HG03565 (cell line): ENCODE results near the gene ZKSCAN7.
"Not testable (repeated sequence)": the region's sequence is repeated elsewhere in the genome, so short reads cannot be mapped to it uniquely, and the experiment has no call there.

Experiments used
- ATAC-seq: cut with Tn5 transposase; IDR thresholded peaks from one replicate; pipeline ENCODE4 v1.9.1; 2021; ENCODE audit warnings: mild to moderate bottlenecking, moderate library complexity; ENCODE audit not compliant: unreplicated experiment

The ZKSCAN7 gene

DNA sequence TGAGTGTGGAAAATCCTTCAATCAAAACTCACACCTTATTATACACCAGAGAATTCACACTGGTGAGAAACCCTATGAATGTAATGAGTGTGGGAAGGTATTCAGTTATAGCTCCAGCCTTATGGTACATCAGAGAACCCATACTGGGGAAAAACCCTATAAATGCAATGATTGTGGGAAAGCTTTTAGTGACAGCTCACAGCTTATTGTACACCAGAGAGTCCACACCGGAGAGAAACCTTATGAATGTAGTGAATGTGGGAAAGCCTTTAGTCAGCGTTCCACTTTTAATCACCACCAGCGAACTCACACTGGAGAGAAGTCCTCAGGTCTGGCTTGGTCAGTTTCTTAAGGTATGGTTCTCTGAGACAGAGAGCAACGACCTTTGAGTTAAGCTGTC, 16.0 kb downstream of the ZKSCAN7 start:
- ATAC-seq = no peak

DNA sequence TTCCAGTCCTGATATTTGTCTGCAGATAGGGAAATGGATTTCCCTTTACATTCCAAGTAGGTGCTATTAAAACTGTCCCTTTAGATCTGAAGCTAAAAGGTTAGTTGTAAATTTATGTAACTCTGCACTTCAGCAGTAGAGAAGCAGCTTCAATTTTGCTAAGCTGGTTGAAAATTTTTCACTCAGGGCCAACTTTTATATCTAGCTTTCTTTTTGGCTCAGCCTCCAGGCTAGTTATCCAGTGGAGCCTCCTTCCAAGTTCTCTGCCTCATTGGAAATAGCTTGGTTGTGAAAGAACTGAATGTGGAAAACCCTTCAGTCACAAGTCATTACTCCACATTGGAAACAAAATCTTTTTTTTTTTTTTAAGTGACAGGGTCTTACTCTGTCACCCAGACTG, 21.6 kb downstream of the ZKSCAN7 start:
- no peak for ATAC-seq

DNA sequence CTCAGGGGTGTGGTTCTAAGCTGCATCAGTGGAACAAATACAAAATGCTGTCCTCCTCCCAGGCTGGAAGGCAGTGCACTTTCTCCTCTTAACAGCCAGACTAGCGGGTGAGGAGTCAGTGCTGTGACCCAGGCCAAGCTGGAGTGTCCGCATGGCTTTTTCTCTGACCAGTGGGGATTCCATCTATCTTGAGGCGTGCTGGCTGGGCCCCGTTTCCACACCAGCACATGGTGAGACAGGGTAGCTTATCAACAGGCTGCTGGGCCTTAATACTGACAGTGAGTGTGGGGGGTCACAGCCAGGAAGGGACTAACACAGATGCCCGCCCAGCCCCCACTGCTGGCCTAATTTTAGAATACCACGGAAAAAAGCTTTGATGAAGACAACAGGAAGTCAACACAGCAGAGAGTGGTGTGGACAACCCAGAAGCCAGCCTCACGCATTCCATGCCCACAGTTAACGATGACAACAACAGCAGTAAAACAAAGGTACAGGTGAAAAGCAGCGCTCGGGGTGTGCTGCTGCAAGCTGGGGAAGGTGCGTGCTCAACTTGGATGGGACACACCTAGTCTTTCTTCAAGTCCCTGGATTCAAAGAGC, 22.5 kb downstream of the ZKSCAN7 start:
- not testable (repeated sequence) for ATAC-seq

DNA sequence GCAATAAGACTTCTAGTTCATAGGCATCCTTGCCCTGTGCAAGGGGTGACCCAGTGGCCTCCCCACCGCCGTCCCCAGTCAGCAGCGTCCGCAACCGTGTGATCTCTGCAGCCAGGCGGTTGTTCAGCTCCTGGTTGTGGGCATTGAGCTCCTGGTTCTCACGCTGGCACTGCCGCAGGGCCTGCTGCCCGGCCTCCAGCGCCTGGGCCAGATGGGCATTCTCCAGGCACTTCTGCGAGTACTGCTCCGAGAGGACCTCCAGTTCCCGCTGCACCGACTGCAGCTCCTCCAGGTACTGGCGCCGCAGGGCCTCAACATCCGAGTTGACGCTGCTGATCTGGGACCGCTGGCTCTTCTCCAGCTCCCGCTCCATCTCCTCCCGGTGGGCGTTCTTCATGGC, 23.3 kb downstream of the ZKSCAN7 start:
- ATAC-seq = not testable (repeated sequence)

DNA sequence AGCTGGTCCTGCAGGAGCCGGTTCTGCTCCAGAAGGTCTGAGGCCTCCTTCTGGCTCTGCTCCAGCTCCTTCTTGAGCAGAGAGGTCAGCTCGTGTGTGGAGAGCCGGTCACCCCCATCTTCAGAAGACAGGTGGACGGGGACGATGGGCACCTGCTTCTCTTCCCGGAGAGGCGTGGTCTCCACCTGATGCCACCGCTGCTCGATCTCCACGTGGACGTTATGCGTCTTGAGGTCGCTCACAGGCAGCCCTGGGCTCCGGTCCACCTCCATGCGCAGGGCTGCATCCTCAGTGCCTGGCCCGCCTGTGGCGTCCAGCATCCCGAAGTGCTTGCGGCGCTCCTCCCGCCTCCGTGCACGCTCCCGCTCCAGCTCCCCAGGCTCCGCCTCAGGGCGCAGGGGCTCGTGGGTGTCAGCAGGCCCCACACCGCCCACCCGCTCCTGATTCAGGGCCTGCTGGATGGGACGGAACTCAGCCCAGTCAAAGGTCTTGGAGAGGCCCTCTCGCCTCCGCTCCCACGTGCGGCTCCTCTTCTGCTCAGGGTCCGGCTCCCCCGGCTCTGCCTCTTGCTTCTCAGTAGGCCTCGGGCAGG, 24.0 kb downstream of the ZKSCAN7 start:
- not testable (repeated sequence) for ATAC-seq

DNA sequence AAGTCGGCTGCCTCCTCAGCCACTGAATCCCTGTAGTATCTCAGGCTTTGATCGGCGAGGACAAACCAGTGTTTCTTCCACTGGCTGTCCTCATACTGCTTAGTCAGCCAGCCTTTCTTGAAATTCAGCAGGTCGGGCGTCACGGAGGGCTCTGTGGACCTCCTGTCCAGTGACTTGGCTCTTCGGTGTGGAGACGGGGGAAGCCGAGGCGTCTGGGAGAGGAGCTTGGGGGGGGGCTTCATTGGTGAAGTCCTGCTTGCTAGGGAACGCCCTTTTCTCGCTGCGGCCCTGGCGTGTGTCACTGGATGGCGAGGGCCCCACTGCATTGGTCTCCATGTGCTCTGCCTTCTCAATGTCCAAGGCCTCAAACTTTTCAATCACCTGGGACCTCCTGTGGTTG, 24.8 kb downstream of the ZKSCAN7 start:
- ATAC-seq = not testable (repeated sequence)

DNA sequence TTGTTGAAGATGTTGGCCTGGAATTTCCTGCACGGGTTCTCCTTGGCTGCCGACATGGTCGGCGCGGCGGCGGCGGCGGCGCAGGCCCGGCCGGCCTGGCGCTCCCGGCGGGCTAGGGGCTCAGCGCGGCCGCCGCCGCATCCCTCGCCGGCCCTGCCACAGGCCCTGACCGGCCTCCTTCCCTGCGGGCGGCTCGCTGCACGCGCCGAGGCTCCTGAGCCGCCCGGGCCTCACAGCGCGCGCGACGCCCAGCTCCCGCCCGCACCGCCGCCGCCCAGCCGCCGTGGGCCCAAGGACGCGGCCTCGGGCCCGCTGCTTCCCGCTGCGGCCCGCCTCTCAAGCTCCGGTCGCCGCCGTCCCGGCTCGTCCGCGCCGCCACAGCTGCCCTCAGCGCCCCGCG, 26.0 kb downstream of the ZKSCAN7 start:
- ATAC-seq = not testable (repeated sequence)

DNA sequence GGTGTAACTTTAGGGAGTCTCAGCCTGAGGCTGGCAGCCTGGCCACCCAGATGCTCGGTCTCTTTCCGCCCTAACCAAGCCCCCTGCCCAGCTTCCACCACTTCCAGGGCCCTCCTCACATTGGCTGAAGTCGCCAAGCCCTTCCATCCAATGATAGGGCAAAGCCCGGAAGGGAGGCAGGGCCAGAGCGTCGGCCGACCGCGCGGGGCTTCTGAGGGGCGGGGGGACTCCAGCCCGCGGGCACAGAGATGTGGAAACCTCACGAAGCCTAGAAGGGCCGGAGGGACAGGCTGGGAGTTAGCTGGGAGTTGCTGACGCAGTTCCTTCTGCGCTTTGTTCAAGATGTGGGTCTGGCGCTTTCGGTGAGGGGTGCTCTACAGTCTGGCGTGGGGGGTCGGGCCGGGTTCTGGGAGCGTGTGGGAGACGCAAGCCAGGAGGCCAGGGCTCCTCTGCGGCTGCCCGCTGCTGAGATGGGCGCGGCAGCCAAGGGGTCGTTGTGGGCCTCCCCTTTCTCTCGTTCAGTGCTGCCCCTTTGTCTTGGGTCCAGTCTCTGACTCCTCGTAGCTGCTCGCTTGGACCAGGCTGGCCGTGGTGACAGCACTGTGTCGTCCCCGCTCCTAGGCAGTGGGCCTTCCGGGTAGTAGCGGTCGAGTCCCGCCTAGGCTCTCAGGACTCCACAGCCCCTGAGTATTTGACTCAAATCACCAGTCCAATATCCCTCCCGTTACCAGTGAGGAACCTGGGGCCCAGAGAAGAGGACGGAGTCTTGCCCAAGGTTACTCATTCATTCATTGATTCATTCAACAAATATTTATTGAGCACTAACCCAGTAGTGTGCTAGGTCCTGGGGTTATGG, 29.9 kb downstream of the ZKSCAN7 start, which contains the start of gene ZNF660:
ZNF660 (plus strand) TSS at position 319 of the 856 bp plus-strand sequence. CDS start 9,230 bp downstream, outside the sequence.
- peak; percentile 71 for ATAC-seq

DNA sequence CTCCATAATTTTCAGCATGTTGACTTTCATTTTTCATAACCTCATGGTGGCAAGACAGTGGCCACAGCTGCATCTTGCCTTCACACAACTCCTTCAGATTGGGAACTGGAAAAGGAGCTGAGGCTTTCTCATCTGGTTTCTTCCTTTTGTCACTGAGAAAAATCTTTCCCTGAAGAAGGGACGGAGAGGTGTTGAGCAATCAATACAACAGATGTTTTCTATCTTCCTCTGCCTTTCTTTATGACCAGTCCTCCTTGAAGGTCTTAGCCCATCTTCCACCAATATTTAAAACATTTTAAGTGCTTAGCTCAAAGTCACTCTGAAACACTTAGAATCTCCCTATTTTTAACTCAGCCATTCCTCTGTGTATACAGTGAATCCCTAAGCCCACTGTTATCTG, 41.6 kb downstream of the ZKSCAN7 start:
- ATAC-seq = no peak

DNA sequence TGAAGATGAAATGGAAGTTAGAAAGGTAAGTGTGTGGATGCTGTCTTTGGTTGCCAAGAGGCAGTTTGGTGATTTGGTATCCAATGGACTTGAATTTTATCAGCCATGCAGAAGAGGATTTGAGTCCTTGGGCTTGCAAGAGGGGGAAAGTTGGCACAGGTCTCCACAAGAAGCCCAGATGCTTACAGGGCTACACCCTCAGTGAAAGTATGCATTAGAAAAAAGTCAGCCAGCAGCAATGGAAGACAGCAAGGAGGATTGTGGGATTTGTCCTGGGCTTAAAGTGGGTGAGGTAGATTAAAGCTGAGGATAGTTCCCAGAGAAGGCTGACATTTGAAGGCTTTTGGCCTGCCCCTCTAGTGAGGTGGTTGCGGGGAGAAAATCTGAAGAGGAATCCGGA, 46.8 kb downstream of the ZKSCAN7 start:
- ATAC-seq = no peak

DNA sequence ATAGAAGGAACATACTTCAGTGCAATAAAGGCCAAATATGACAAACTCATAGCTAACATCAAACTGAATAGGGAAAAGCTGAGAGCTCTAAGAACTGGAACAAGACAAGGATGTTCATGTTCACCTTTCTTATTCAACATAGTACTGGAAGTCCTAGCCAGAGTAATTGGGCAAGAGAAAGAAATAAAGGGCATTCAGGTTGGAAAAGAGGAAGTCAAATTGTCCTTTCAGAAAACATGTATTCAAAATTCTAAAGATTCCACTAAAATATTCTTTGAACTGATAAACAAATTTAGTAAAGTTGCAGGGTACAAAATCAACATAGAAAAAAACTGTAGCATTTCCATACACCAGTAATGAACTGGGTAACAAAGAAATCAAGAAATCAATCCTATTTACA, 57.7 kb downstream of the ZKSCAN7 start:
- ATAC-seq = no peak
